Measurements from ENCODE around the gene PHF21B.

The PHF21B gene

DNA sequence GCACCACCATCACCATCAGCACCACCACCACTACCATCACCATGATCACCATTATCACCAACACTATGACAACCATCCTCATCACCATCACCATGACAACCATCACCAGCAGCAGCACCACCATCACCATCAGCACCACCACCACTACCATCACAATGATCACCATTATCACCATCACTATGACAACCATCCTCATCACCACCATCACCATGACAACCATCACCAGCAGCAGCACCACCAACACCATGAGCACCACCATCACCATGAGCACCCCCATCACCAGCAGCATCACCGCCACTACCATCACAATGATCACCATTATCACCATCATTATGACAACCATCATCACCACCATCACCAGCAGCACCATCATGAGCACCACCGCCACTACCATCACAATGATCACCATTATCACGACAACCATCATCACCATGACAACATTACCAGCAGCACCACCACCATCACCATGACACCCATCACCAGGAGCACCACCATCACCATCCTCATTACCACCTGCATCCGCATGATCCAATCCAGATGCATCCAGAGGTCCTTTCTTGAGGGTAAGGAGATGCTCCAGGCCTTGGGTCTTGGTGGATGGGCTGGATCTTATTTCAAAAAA is 23.8 kb downstream of the PHF21B start:
- Histone ChIP-seq H3K4me1 (ENCODE audit: control insufficient read depth, insufficient read depth, low read length) (no peaks in the 10 kb centered on the region), H3K9me3 (ENCODE audit: control insufficient read depth, low read length) (no peaks in the 10 kb centered on the region), H3K27me3 (ENCODE audit: control insufficient read depth, insufficient read depth, low read length) (no peaks in the 10 kb centered on the region), H3K4me3 (ENCODE audit: low read length) (no peak overlapping the region), H3K9ac (ENCODE audit: low read length) (no peak overlapping the region), H3K36me3 (ENCODE audit: control insufficient read depth, insufficient read depth, low read length) (no peaks in the 10 kb centered on the region)

DNA sequence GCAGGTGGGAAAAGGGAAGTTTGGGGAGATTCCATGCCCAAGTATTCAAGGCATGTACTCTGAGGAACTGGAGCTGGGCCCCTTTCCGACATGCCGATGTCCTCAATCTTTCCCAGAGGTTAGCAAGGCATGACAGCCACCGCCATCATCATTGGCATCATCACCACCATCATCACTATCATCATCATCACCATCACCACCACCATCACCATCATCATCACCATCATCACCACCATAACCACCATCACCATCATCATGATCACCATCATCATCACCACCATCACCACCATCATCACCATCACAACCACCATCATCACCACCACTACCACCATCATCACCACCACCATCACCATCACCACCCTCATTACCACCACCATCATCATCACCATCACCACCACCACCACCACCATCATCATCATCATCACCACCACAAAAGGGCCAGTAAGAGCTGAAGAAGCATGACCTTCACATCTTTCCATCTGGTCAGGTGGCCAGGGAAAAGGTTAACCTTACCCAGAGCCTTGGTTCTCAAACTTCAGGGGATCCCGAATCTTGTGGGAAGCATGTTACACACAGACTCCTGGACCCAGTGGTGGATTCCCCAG is 25.8 kb downstream of the PHF21B start:
- no peak overlapping the region for H3K9ac ChIP-seq (ENCODE audit: low read length)

DNA sequence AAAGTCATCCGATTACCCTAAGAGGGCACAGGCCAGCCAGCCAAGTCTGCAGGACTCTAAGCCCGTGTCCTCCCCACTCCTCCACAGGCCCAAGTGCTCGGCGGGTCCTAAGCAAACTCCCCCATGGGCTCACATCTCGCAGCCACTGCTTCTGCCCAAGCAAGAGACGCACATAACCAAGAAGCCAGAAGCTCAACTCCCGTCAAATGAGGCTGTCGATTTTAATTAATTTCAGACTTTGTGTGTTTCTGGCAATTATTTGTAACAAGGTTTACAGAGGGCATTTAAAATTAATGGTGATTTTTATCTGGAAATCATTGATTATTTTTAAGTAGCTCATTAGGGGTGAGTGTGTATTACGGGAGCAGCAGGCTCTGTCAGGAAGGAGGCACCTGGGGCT is 27.4 kb downstream of the PHF21B start:
- H3K27me3 ChIP-seq (ENCODE audit: control insufficient read depth, insufficient read depth, low read length), result no peaks in the 10 kb centered on the region

More for the DNA sequence above, 25.8 kb downstream of the PHF21B start:
- Histone ChIP-seq H3K9me3 (ENCODE audit: control insufficient read depth, low read length) (no peaks in the 10 kb centered on the region), H3K36me3 (ENCODE audit: control insufficient read depth, insufficient read depth, low read length) (no peaks in the 10 kb centered on the region), H3K27me3 (ENCODE audit: control insufficient read depth, insufficient read depth, low read length) (no peaks in the 10 kb centered on the region), H3K4me3 (ENCODE audit: low read length) (no peak overlapping the region), H3K4me1 (ENCODE audit: control insufficient read depth, insufficient read depth, low read length) (no peaks in the 10 kb centered on the region)

DNA sequence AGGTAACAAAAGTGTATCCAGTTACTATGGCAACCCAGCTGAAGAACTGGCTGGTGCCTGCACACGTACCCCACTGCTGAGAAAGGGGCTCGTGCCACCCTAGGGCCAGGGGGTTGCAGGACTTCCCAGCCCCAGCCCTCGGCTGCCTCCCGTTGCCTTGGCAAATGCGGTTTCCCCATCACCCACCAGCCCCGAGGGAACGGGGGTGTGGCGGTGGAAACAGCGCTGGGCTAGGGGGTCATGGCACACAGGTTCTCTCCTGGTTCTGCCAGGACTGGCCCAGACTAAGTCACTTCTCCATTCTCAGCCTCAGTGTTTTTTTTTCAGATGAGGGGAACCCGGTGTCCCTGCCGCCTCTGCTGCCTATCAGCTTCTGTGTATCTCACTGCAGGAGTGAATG is 27.9 kb downstream of the PHF21B start:
- H3K4me1 ChIP-seq (ENCODE audit: control insufficient read depth, insufficient read depth, low read length), result no peaks in the 10 kb centered on the region
- no peaks in the 10 kb centered on the region for H3K9me3 ChIP-seq (ENCODE audit: control insufficient read depth, low read length)
- no peak overlapping the region for H3K4me3 ChIP-seq (ENCODE audit: low read length)
- no peaks in the 10 kb centered on the region for H3K27me3 ChIP-seq (ENCODE audit: control insufficient read depth, insufficient read depth, low read length)
- H3K9ac ChIP-seq (ENCODE audit: low read length), result no peak overlapping the region
- H3K36me3 ChIP-seq (ENCODE audit: control insufficient read depth, insufficient read depth, low read length), result no peaks in the 10 kb centered on the region

More for the DNA sequence above, 27.4 kb downstream of the PHF21B start:
- no peak overlapping the region for H3K4me3 ChIP-seq (ENCODE audit: low read length)
- H3K36me3 ChIP-seq (ENCODE audit: control insufficient read depth, insufficient read depth, low read length), result no peaks in the 10 kb centered on the region
- no peaks in the 10 kb centered on the region for H3K9me3 ChIP-seq (ENCODE audit: control insufficient read depth, low read length)
- no peak overlapping the region for H3K9ac ChIP-seq (ENCODE audit: low read length)
- no peaks in the 10 kb centered on the region for H3K4me1 ChIP-seq (ENCODE audit: control insufficient read depth, insufficient read depth, low read length)

DNA sequence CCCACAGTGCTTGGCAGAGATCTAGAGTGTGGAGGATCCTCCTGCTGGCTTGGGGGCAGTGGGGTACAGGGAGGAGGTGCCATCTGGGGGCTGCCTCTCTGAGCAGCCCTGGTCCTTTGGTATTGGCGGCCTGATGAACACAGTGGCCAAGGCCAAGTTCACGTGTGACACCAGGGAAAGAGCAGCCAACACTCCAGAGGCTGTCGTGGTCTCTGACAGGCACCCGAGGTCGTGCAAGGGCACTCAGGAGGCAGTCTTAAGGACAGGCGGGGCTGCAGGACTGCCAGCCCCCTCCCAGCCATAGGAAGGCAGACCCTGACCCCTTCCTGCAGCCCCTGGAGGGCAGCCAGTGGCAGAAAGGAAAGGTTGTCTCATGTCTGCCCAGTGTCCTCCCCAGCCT is 30.7 kb downstream of the PHF21B start:
- Histone ChIP-seq H3K4me1 (ENCODE audit: control insufficient read depth, insufficient read depth, low read length) (no peaks in the 10 kb centered on the region), H3K9ac (ENCODE audit: low read length) (no peak overlapping the region), H3K36me3 (ENCODE audit: control insufficient read depth, insufficient read depth, low read length) (no peaks in the 10 kb centered on the region), H3K27me3 (ENCODE audit: control insufficient read depth, insufficient read depth, low read length) (no peaks in the 10 kb centered on the region), H3K4me3 (ENCODE audit: low read length) (no peak overlapping the region), H3K9me3 (ENCODE audit: control insufficient read depth, low read length) (no peaks in the 10 kb centered on the region)

DNA sequence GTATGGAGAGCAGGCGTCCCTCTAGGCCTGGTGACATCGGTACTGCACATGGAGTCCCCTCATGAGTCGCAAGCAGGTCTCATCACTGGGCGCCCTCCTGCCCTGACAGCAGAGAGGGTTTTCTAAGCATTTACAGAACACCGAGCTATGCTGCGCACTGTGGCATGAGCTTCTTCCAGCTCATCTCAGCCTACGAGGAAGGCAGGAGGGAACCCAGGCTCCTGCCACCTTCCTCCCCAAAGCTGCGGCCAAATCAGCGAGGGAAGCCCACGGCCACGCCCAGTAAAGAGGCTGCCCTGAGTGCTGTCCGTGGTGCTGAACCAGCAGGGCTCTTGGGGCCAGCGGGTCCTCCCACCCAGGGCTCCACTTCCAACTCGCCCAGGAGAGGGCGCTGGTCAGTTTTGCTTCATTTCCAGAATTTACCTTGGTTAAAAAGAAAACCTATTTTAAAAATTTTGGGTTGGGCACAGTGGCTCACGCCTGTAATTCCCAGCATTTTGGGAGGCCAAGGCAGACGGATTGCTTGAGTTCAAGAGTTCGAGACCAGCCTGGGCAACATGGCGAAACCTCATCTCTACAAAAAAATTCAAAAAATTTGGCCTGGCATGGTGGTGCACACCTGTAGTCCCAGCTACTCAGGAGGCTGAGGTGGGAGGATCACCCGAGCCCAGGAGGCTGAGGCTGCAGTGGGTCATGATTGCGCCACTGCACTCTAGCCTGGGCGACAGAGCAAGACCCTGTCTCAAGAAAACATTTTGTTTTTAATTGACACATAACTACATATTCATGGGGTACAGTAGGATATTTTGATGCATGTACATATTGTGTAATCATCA is 34.2 kb downstream of the PHF21B start:
- no peaks in the 10 kb centered on the region for H3K36me3 ChIP-seq (ENCODE audit: control insufficient read depth, insufficient read depth, low read length)
- no peaks in the 10 kb centered on the region for H3K27me3 ChIP-seq (ENCODE audit: control insufficient read depth, insufficient read depth, low read length)
- no peaks in the 10 kb centered on the region for H3K9me3 ChIP-seq (ENCODE audit: control insufficient read depth, low read length)

DNA sequence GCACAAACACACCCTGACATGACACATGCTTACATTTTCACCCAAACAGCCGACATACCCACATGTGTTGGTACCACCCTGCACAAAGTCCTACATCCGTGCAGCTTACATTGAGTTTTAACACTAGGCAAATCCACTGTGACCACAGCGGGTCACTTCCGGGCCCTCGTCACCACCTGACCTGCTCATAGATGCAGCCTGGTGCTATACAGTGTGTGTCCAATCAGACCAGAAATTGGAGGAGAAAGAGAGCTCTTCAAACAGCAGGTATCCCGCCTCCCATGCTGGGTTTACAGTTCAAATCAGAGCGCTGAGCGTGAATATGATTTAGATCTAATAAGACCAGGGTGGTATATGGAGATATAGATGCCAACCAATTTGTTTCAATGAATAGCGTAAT is 35.4 kb downstream of the PHF21B start:
- Histone ChIP-seq H3K4me1 (ENCODE audit: control insufficient read depth, insufficient read depth, low read length) (no peaks in the 10 kb centered on the region), H3K27me3 (ENCODE audit: control insufficient read depth, insufficient read depth, low read length) (no peaks in the 10 kb centered on the region), H3K9ac (ENCODE audit: low read length) (no peak overlapping the region), H3K36me3 (ENCODE audit: control insufficient read depth, insufficient read depth, low read length) (no peaks in the 10 kb centered on the region), H3K9me3 (ENCODE audit: control insufficient read depth, low read length) (no peaks in the 10 kb centered on the region), H3K4me3 (ENCODE audit: low read length) (no peak overlapping the region)

More for the DNA sequence above, 34.2 kb downstream of the PHF21B start:
- Histone ChIP-seq H3K9ac (ENCODE audit: low read length) (no peak overlapping the region), H3K4me3 (ENCODE audit: low read length) (no peak overlapping the region), H3K4me1 (ENCODE audit: control insufficient read depth, insufficient read depth, low read length) (no peaks in the 10 kb centered on the region)

DNA sequence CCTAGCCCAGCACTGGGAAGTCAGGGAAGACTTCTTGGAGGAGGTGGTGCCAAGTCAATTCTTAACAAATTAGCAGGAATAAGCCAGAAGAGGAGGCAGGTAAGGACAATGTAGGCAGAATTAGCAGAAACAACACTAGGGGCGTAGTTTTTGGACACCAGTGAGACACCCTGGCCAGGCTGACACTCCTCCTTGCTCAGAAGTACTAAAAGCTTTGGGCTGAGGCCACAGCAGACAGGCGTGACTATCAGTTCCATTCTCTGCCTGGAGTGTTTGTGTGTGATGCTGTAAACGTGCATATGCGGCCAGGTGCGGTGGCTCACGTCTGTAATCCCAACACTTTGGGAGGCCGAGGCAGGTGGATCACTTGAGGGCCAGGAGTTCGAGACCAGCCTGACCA is 36.0 kb downstream of the PHF21B start:
- Histone ChIP-seq H3K4me3 (ENCODE audit: low read length) (no peak overlapping the region), H3K9ac (ENCODE audit: low read length) (no peak overlapping the region), H3K9me3 (ENCODE audit: control insufficient read depth, low read length) (no peaks in the 10 kb centered on the region), H3K4me1 (ENCODE audit: control insufficient read depth, insufficient read depth, low read length) (no peaks in the 10 kb centered on the region), H3K27me3 (ENCODE audit: control insufficient read depth, insufficient read depth, low read length) (no peaks in the 10 kb centered on the region), H3K36me3 (ENCODE audit: control insufficient read depth, insufficient read depth, low read length) (no peaks in the 10 kb centered on the region)

DNA sequence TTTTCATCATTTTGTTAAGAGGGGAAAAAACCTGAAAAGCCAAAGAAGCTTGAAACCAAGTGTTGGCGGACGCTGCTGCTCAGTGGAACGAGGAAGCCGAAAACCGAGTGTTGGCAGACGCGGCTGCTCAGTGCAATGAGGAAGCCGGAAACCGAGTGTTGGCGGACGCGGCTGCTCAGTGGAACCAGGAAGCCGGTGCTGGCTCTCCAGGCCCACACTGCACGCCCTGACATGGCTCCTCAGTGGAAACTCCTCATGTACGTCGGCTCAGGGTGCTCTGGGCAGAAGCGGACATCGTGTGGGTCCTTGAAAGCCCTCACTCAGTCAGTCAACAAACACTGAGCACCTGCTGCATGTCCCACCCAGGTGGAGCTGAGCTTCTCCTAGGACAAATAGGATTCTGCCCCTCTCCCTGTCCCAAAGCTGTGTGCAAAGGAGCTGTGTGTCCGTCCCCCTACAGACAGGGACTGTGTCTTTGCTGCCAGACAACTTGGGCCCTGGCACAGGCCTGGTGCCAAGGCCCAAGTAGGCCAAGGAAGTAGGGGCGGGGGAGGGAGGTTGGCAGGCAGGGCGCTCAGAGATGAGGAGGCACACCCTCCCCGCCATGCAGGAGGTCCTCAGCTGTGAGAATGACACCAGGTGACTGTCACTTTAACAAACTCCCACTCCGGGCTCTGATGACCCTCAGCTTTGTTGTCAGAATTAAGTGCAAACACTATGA is 37.3 kb downstream of the PHF21B start:
- H3K4me1 ChIP-seq (ENCODE audit: control insufficient read depth, insufficient read depth, low read length), result no peaks in the 10 kb centered on the region
- no peaks in the 10 kb centered on the region for H3K27me3 ChIP-seq (ENCODE audit: control insufficient read depth, insufficient read depth, low read length)
- no peak overlapping the region for H3K4me3 ChIP-seq (ENCODE audit: low read length)
- H3K9ac ChIP-seq (ENCODE audit: low read length), result no peak overlapping the region
- no peaks in the 10 kb centered on the region for H3K36me3 ChIP-seq (ENCODE audit: control insufficient read depth, insufficient read depth, low read length)
- H3K9me3 ChIP-seq (ENCODE audit: control insufficient read depth, low read length), result no peaks in the 10 kb centered on the region

DNA sequence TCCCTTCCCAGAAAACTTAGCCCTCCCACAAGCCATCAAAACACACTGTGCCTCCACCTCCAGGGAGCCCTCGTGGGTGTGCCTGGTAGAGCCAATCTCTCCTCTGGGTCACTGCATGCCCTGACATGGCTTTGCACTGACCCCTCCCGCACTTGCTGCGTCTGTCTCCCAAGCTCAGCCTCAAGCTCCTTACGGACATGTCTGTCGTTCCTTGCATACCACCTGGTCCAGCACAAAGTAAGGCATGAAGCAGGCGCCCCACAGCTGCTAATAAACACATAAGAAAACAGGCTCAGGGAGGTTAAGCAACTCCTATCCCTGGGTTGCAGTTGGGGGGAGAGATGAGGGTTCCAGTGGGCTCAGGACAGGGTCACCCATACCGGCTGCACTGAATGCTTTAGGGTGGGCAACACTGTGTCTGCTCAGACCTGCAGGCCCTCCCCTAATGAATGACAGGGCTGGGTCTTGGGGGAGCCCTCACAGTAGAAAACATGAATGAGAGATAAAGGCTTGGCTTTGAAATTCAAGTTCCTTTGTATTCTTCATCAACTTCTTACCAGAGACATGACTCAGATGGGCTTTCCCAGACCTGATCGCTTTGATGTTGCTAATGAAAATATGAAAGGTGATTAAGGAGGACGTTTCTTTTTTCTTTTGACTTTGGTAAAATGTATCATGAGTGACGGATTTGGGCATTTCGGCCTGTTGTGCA is 38.0 kb downstream of the PHF21B start:
- H3K9me3 ChIP-seq (ENCODE audit: control insufficient read depth, low read length), result no peaks in the 10 kb centered on the region
- H3K36me3 ChIP-seq (ENCODE audit: control insufficient read depth, insufficient read depth, low read length), result no peaks in the 10 kb centered on the region
- H3K27me3 ChIP-seq (ENCODE audit: control insufficient read depth, insufficient read depth, low read length), result no peaks in the 10 kb centered on the region
- H3K9ac ChIP-seq (ENCODE audit: low read length), result no peak overlapping the region
- H3K4me3 ChIP-seq (ENCODE audit: low read length), result no peak overlapping the region
- H3K4me1 ChIP-seq (ENCODE audit: control insufficient read depth, insufficient read depth, low read length), result no peaks in the 10 kb centered on the region

DNA sequence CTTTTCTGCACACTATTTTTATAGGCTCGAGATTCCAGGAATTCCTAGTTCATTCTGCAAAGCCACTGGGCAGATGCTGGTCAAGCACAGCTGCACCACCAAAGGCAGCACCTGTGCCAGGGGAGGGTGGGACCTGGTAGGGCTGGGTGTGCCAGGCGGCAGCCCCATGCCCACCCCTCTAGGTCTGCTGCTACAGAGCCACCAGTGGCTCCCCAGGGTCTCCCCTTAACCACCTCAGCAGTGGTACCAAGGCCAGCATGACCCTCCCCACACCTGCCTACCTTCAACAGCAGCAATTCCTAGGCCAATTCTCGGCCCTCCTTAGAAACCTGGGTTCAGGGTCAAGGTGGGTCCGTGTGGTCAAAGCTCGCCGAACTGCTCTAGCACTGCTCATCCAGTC is 39.5 kb downstream of the PHF21B start:
- H3K9me3 ChIP-seq (ENCODE audit: control insufficient read depth, low read length), result no peaks in the 10 kb centered on the region
- no peaks in the 10 kb centered on the region for H3K36me3 ChIP-seq (ENCODE audit: control insufficient read depth, insufficient read depth, low read length)
- H3K4me3 ChIP-seq (ENCODE audit: low read length), result no peak overlapping the region
- H3K27me3 ChIP-seq (ENCODE audit: control insufficient read depth, insufficient read depth, low read length), result no peaks in the 10 kb centered on the region
- no peaks in the 10 kb centered on the region for H3K4me1 ChIP-seq (ENCODE audit: control insufficient read depth, insufficient read depth, low read length)
- H3K9ac ChIP-seq (ENCODE audit: low read length), result no peak overlapping the region
